ENCODE results near the gene SCD.

Gene SCD

DNA sequence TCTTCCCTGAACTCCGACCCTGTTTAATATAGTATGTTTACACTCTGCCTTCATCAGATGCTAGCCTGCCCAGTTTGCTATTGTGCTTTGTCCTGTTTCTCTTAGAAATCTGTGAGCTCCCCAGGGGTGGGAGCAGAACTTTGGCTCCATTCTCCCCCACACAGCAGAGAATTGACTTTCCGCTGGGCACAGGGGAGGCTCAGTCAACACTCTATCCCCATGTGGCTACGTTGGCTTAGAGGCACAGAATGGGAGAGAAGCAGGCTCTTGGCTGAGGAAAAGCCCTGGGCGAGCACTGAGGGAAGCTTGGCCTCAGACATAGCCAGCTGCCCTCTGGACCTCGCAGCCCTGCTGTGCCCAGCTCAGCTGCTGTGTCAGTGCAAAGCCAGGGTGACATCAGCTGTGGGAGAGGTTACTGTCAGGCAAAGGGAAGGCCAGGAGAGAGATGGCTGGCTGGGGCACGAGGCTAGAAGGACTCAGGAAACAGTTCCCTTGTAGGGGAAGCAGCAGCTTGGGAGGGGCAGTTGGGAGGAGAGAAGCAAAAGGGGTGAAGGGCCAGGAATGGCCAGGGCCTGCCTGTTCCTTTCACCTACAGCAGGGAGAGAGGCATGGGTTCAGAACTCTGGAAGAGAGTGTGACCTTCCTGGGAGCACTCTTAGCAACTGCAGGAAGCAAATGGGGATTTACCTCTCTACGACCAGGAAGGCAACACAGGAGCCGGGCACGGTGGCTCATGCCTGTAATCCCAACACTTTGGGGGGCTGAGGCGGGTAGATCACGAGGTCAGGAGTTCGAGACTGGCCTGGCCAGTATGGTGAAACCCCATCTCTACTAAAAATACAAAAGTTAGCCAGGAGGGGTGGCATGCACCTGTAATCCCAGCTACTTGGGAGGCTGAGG lies 5.8 kb upstream of the SCD start:
- DNase-seq, result no peak

DNA sequence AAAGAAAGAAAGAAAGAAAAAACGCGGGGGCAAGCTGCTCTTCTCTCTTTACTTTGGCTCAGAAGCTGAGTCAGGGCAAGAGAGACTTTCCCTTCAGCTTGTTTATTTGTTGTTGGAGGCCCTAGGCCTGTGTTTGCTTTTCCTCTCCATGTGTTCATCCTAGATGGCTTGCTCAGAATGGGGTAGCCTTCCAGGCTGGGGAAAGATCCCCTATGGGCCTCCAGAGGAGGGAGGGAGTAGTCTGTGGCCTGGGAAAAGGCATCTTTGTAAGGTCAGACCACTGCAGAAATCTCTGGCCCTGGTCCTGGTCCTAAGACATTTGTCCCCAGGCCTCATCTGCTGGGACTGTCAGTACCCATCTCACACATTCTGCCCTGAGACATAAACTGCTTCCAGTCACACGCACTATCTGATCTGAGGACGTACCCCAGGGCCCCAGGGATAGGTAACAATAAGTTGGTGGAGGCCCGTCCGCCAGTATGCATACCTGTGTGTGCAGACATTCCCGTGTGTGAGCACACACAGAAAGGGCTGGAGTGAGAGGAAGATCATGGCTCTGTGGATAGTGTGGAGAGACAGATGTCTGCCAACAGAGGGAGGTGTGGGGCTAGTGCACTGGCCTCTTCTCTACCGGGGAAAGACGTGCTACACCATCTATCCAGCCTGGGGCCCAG lies 4.9 kb upstream of the SCD start:
- DNase-seq, result peak; percentile 51

DNA sequence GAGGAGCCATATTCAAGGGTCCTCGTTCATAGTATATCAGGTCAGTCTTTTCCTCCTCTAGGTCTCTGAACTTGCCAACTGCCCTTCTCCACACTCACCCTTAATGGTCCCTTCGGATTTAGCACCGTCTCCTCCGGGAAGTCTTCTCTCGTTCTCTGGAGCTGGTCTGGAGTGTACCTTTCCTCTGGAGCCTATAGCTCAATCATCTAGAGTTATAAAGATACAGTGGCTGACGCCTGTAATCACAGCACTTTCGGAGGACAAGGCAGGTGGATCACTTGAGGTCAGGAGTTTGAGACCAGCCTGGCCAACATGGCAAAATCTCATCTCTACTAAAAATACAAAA lies 4.4 kb upstream of the SCD start:
- no peak for DNase-seq

DNA sequence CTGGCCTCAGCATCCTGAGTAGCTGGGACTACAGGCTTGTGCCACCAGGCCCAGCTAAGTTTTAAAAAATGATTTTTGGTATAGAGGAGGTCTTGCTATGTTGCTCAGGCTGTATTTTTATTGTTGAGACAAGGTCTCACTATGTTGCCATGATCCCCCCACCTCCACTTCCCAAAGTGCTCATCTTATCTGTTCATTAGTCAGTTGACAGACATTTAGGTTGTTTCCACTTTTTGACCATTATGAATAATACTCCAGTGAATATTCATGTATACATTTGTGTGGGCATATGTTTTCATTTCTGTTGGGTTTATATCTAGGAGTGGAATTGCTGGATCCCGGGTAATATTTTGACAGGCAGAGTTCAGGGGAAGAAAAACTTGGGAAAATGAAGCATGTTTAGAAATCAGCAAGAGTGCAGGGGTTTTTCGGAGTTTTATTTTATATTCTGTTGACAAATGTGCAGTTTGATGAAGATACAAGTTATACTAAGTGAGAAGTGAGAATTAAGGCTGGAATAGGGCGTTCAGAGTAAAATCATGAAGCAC lies 2.7 kb upstream of the SCD start:
- DNase-seq, result no peak

DNA sequence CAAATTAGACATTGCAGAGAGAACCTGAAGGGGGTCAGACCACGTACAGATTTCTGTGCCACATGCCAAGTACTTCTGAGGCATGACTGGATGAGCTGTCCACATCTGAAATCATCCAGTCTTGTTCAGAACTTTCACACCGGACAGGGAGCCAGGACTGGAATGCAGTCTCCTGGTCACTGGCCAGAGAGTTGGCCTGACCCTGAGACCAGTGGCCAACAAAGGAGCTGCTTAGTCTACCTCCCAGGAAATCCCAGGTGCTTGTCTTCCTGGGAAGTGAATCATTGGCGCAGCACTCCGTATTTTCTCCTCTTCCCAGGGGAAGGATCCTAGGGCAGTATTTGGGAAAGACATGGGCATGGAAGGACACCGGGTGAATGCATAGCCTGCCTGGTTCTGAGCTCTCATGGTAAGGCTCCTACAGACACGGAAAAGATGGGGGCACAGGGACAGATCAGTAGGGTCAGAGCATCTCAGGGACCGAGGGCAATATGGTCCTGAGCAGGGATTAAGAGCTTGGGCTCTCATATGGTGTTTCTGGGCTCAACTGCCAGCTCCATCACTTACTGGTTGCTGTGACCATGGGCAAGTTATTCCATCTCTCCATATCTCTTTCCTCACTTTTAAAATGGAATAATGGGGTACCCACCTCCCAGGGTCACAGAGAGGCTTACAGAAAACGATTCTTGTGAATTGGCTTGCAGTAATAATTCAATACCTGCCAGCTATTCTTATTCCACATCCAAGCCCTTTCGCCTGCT lies 1.3 kb upstream of the SCD start:
- no peak for DNase-seq

DNA sequence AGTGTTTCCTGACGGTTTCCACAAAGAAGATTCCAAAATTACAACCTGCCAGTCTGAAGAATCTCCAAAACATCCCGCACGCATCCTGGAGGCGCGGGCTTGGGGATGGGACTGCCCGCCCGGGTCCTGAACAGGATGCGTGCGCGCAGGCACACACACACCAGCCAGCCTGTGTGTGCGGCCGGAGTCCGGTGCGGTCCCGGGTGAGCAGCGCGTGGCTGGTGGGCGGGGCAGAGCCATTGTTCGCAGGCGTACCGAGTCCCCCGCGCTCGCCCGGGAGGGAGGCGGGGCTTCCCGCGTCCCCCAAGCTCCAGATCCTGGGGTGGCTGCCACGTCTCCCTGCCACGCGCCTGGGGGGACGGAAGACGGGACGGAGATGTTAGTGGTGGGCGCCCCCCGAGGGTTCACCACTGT lies 675 bp upstream of the SCD start:
- peak; percentile 62 for DNase-seq

DNA sequence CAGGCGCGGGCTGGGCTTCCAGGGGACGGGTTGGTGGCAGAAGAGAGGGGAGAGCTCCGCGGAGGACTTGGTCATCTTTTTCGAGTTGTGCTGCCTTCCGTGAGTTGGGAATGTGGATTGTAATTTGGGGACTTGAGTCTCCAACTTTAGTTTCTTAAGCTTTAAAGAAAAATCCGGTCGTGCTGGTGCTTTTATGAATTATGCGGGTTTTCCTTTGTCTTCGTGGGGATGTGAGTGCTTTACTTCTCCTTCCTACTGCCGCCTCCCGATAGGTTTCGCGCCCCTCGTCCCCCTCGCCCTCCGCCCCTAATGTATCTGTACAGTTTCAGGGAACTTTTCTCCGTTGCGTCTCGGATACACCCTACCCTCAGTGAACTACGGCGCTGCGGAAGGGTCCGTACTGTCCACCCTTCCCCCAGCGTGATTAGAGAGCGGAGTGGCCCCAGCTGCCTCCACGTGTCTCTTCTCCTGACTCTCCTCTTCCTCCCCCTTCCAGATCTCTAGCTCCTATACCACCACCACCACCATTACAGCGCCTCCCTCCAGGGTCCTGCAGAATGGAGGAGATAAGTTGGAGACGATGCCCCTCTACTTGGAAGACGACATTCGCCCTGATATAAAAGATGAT lies 649 bp downstream of the SCD start:
- no peak for DNase-seq

DNA sequence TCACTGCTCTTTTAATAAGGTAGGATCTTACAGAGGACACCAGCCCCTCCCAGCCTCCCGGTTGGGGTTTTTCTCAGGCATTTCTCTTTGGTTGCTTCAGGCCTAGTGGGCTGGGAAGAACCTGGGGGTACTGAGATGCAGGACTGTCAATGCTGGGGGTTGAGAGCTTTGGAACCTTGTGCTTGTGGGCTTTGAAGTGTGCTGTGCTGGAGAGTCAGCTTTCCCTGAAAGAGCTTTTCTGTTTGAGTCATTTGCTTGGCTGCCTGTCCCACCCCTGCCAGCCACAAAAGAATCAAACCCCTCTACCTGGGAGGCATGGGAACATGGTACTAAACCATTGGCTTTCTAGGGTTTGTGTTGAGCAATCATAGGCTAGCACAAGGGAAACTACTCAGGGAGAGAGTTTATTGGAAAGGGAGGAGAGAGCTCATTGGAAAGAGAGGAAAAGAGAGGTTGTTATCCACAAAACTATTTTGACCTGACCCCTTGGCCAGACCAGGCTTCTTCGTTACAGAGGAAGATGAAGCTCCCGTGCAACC lies 1.4 kb downstream of the SCD start:
- no peak for DNase-seq

DNA sequence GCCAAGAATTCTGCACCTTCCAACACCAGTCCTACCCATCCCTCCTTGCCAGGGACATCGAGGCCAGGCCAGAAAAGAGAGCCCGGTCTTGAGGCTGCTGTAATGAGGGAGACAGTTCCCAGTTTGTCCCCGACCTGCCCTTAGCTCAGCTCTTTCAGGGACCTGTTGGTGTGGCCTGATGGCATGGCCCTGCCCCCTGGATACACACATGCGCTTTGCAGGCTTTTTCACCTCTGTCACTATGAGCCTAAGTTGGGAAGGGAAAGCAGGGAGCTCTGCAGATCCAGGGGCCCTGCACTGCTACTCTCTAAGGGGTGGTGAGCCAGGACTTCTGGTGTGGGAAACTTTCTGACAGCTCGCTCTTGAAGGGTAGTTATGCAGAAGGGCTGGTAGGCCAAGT lies 2.1 kb downstream of the SCD start:
- no peak for DNase-seq

DNA sequence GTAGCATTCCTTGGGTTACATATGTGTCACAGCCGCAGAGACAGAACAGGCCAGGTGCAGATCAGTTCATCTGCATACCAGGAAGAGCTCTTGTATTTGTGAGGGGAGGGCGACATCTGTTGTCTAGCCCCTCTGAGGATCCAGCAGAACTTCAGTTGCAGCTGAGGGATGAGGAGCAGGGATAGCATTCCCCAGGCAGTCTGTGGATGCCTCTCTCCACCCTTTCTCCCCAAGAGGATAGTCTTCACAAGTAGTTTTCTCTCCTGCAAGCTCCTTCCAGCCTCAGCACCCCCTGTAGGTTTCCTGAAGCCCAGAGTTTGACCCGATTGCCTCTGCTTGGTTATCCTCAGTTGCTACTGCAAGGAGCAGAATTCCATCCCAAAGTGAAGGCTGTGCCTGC lies 2.6 kb downstream of the SCD start:
- DNase-seq, result no peak

DNA sequence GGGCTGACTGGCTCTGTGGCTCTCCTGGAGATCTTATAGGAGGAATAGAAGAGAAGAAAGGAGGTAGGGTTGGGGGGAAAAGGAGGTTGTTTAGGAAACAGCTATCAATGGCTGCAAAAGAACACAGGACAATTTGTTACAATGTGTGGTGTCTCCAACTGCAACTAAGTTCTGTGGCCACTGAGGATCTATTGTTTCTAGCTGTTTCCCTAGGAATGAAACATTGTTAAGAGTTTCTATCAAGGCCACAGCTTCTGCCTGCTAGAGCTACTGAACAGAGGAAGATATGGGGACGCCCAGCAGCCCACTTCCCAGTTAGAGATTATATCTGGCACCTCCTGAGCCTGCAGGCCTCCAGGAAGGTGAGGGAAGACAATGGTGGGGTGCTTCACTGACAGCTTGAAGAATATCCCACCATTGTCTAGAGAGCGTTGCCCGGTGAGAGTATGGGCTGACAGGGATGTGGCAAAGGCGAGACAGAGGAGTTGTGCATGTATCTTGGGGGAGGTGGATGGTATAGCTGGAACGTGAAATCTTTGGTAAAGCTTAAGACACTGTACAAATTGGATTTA lies 4.0 kb downstream of the SCD start:
- no peak for DNase-seq

DNA sequence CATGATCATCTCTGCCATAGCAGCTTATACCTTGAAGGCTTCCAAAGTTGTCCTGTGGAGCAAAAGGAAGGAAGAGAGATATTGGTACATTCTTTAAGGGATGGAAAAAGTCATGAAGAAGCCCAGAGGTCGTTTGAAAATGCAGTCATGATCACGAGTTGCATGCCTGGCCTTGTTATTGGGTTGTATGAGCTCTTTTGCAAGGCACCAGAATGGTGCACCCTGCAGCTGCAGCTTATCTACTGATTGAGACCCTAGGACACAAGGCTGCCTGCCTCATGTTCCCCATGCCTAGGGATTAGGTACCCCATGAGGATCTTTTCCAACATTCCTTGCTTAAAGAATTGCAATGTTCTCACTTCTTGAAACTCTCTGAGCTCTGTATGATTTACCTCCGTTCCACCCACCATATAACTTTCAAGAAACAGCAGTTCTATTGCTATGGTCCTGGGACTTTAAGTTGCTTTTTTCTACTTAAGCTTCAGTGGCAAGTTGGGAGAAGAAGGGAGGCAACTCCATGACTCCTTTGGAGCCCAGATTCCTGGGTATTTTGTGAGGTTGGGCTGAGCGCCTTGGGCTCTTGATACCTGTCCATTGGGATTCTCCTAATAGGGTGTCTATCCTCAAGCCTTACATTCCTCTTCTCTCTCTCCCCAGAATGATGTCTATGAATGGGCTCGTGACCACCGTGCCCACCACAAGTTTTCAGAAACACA lies 6.9 kb downstream of the SCD start:
- DNase-seq, result no peak

DNA sequence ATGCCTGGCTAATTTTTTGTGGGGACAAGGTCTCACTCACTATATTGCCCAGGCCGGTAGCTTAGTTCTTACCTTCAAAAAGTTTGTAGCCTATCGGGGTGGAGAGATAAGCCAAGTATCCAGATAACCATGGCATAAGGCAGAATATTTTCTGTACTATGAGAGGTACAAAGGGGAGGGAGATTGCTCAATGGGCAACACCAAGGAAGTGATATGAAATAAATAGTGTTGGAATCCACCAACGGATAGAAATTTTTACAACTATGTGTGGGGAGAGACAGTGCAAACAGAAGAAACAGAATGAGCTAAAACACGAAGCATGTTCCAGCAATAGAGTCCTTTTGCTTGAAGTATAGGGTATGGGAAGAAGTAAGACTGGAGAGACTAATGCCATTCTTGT lies 8.1 kb downstream of the SCD start:
- no peak for DNase-seq

DNA sequence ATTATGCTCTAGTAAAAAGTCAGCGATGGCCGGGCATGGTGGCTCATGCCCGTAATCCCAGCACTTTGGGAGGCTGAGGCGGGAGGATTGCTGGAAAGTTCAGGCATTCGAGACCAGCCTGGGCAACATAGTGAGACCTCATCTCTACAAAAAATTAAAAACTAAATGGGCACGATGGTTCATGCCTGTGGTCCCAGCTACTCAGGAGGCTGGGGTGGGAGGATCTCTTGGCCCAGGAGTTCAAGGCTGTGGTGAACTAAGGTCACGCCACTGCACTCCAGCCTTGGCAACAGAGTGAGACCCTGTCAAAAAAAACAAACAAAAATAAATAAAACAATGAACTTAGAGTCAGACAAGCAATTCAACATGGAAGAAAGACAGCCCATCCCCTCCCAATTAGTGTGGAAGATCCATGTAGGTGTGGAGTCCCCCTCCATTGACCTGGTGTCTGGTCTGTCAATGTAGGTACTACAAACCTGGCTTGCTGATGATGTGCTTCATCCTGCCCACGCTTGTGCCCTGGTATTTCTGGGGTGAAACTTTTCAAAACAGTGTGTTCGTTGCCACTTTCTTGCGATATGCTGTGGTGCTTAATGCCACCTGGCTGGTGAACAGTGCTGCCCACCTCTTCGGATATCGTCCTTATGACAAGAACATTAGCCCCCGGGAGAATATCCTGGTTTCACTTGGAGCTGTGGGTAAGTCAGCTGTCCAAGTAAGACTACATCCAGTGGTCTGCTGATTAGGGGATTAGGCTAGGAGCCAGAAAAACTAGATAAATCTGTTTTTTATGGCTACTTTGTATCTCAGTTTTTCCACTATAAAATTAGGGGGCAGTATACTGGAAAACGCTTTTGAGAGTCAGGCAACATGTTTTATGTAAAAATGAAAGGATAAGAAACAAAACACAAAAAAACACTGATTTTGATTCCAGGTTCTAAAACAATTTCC lies 9.3 kb downstream of the SCD start:
- DNase-seq, result no peak

DNA sequence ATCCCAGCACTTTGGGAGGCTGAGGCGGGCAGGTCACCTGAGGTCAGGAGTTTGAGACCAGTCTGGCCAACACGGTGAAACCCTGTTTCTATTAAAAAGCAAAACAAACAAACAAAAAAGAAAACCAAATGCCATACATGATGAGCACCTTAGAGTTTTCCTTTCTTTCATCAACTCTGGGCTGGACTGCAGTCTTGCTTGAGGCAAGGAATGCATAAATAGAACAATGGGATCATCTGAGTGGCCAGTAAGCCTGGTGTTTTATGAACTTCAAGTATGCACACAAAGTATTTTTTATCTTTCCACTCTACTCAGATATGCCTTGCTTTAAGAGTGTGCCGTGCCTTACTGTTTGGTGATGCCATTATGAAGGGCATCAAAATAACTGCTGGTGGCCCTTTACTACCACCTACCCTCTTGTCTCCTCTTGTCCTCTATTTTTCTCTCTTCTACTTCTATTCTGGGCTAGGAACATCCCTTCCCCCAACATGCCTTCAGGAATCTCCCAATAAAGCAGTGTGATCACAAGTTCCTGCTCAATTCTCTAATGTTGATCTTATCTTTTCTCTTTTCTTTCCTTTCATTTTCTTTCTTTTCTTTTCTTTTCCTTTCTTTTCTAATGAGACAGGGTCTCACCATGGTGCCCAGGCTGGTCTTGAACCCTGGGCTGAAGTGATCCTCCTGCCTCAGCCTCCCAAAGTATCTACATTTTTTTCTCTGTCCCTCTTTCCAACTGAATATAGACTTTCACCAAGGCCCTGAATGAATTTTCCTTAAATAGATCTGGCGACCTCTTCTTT lies 10.2 kb downstream of the SCD start:
- DNase-seq, result no peak

DNA sequence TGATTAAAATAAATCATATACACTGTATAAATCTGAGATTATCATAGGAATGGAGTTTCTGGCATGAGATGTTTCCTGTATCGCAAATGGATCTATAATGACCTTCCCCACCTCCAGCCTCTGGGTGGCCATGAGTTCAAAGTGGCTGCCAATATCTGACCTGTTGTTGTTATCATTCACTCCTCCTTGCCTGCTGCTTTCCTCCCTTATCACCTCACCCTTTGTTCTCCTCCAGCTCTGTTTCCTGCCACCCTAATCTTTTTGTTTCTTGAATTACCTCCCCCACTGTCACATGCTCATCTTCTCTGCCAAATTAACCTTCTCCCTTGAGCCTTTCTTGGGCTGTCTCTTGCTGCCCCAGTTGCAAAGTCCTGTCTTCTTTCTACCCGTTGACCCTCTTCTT lies 12.0 kb downstream of the SCD start:
- no peak for DNase-seq

DNA sequence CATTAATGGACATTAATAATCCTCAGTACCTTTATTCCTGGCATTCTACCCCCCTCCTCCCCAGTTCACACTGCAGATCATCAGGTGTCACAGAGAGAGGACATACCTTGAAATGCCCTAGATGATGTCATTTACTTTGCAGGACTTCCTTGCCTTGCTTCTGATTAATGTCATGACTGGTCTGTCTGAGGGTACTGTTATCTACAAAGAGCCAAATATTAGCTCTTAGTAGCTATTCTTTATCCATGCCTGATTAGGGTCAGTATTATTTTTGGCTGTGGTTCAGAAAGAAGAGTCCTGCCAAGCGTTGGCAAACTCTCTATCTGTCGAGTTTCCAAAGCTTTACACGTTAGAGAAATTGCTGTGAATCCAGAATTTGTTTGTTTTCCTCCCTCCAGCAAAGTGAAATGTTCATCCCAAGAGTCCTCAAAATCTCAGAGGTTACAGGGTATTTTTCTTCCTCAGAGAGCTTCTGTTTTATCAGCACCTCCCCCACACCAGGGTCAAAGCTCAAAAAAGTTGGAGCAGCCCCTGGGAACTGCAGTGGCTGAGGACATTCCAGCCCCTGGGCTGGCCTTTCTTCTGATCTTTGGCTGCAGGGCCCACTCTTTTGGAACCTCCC lies 12.6 kb downstream of the SCD start:
- DNase-seq, result no peak

DNA sequence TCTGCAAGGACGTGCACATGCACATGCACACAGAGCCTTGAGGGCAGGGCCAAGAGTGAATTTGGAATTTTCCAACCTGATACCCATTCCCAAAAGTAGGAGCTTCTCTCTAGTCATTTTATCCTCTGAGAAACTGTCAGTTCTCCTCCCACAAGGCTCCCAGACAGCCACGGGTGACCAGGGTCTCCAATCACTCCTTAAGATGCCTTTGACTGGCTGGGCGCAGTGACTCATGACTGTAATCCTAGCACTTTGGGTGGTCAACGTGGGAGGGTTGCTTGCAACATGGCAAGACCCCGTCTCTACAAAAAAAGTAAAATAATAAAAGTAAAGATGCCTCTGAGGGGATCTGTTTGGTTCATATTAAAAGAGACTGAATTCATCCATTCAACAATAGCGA lies 13.2 kb downstream of the SCD start:
- DNase-seq, result no peak

Data from CD4-positive, alpha-beta T cell treated with Interleukin-12 subunit alpha and Interleukin-12 subunit beta, for 1 hour (primary cell).